ENCODE measurements around the gene CCDC157.

CCDC157 gene

DNA sequence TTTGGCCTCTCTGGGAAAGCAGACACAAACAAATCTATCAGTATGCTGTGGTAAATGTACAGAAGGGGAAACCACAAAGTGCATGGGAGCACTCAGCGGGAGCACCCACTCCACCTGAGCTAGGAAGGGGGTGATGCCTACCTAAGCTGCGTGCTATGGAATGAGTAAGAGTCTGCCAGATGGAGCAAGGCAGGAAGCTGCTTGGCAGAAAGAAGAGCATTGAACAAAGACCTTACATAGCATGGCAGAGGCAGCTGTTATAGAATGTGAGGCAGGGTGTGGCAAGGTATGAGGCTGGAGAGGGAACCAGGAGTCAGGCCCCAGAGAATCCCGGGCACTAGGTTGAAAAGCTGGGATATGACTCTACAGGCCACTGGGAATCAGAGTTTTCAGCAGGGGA lies 55.0 kb downstream of the CCDC157 start:
- Histone ChIP-seq H3K36me3 (ENCODE audit: control insufficient read depth, low read length) (peaks cover 15% of the 10 kb centered on the region), H4K20me1 (ENCODE audit: control insufficient read depth, insufficient read depth, low read depth, low read length) (no peaks in the 10 kb centered on the region), H3K79me2 (ENCODE audit: control insufficient read depth, low read length) (no peaks in the 10 kb centered on the region), H3K9me2 (replicated peaks; ENCODE audit: control insufficient read depth, low read length) (no peaks in the 10 kb centered on the region), H3K4me2 (ENCODE audit: low read length) (no peak overlapping the region), H3F3A (ENCODE audit: control insufficient read depth, insufficient read depth) (no peaks in the 10 kb centered on the region), H3K9me3 (ENCODE audit: control insufficient read depth, insufficient read depth, low read length) (no peaks in the 10 kb centered on the region), H3K27me3 (ENCODE audit: control insufficient read depth, low read length) (no peaks in the 10 kb centered on the region), H3K4me1 (ENCODE audit: control insufficient read depth, low read length) (no peaks in the 10 kb centered on the region), H3K4me3 (ENCODE audit: low read length) (no peak overlapping the region), H3K27ac (ENCODE audit: low read depth, low read length) (no peak overlapping the region)
- no peak for TF ChIP-seq CTCF (IDR thresholded peaks at IDR 0.05; ENCODE audit: low read depth, low read length, poor library complexity, severe bottlenecking)
- no peak for TF ChIP-seq EZH2phosphoT487 (IDR thresholded peaks at IDR 0.05; ENCODE audit: borderline replicate concordance, low read length)

DNA sequence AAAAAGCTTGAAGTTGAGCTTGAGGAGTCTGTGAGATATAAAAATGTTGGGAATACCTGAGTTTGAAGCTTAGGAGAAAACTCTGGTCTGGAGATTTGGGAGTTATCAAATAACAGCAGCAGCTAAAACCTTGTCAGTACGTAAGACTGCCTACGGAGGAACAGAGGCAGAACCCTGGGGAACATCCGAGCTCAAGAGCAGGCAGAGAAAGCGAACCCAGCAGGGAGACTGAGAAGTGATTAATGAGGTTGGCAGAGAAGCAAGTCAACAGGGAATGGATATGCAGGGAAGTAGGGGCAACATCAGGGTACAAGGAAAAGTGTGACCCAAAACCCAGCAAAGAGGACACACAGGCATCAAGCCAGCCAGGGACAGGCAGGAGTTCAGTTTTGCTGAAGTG lies 56.2 kb downstream of the CCDC157 start:
- Histone ChIP-seq H3K4me1 (ENCODE audit: control insufficient read depth, low read length) (no peaks in the 10 kb centered on the region), H3F3A (ENCODE audit: control insufficient read depth, insufficient read depth) (no peaks in the 10 kb centered on the region), H3K4me3 (ENCODE audit: low read length) (no peak overlapping the region), H3K9me2 (replicated peaks; ENCODE audit: control insufficient read depth, low read length) (no peaks in the 10 kb centered on the region), H3K27me3 (ENCODE audit: control insufficient read depth, low read length) (no peaks in the 10 kb centered on the region), H3K4me2 (ENCODE audit: low read length) (no peak overlapping the region), H3K79me2 (ENCODE audit: control insufficient read depth, low read length) (no peaks in the 10 kb centered on the region), H4K20me1 (ENCODE audit: control insufficient read depth, insufficient read depth, low read depth, low read length) (no peaks in the 10 kb centered on the region), H3K27ac (ENCODE audit: low read depth, low read length) (no peak overlapping the region), H3K36me3 (ENCODE audit: control insufficient read depth, low read length) (peaks cover 28% of the 10 kb centered on the region), H3K9me3 (ENCODE audit: control insufficient read depth, insufficient read depth, low read length) (no peaks in the 10 kb centered on the region)
- TF ChIP-seq CTCF (IDR thresholded peaks at IDR 0.05; ENCODE audit: low read depth, low read length, poor library complexity, severe bottlenecking) (no peak), EZH2phosphoT487 (IDR thresholded peaks at IDR 0.05; ENCODE audit: borderline replicate concordance, low read length) (no peak)

- no peaks in the 10 kb centered on the region for H3F3A ChIP-seq (ENCODE audit: control insufficient read depth, insufficient read depth)
- no peaks in the 10 kb centered on the region for H3K9me2 ChIP-seq (replicated peaks; ENCODE audit: control insufficient read depth, low read length)
- H3K4me1 ChIP-seq (ENCODE audit: control insufficient read depth, low read length), result no peaks in the 10 kb centered on the region
- H3K79me2 ChIP-seq (ENCODE audit: control insufficient read depth, low read length), result no peaks in the 10 kb centered on the region
- no peak overlapping the region for H3K27ac ChIP-seq (ENCODE audit: low read depth, low read length)
- TF ChIP-seq CTCF (IDR thresholded peaks at IDR 0.05; ENCODE audit: low read depth, low read length, poor library complexity, severe bottlenecking) (no peak), EZH2phosphoT487 (IDR thresholded peaks at IDR 0.05; ENCODE audit: borderline replicate concordance, low read length) (no peak)
- no peak overlapping the region for H3K4me3 ChIP-seq (ENCODE audit: low read length)
- H3K27me3 ChIP-seq (ENCODE audit: control insufficient read depth, low read length), result no peaks in the 10 kb centered on the region
- H3K36me3 ChIP-seq (ENCODE audit: control insufficient read depth, low read length), result peaks cover 37% of the 10 kb centered on the region
- H3K4me2 ChIP-seq (ENCODE audit: low read length), result no peak overlapping the region
- H3K9me3 ChIP-seq (ENCODE audit: control insufficient read depth, insufficient read depth, low read length), result no peaks in the 10 kb centered on the region
- H4K20me1 ChIP-seq (ENCODE audit: control insufficient read depth, insufficient read depth, low read depth, low read length), result no peaks in the 10 kb centered on the region
These were observed 57.1 kb downstream of the CCDC157 start for GRCh38 chr22:30413745-30414524.

Data from DOHH2 (cell line).